ENCODE data around the gene FRMD5. TPM values are rescaled to one million over a fixed set of nuclear protein-coding genes. Genes with fewer than 3 reads are reported as not detected.

FRMD5 gene
- total and polyA plus RNA-seq, 2 donors (not counting 1 experiment from before 2014, with no cell fraction given), result not detected

DNA sequence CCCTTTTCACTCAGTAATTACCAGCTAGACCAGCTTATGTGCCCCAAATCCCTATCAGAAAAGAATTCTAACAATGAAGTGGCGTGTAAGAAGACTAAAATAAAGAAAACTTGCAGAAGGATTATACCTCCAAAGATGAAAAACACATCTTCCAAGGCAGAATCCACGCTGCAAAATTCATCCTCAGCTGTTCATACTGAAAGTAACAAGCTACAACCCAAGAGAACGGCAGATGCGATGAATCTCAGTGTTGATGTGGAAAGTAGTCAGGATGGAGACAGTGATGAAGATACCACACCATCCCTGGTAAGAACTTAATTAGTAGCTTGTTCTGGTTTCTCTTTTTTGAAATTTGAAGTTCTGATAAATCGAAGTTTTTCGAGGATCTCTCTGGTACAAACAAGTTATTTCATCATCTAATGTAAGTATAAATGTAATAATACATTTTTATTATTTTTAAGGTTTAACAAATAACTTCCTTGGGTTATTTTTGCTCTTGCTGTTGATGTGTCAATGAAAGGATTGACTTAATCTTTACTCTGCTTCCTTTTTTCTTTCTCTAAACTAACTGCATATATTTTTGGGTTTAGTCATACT, 366.9 kb downstream of the FRMD5 start:
- peak overlapping the region; percentile 86 for H2AFZ ChIP-seq (ENCODE audit: insufficient read depth, low read depth, low read length, poor library complexity, severe bottlenecking)
- peak overlapping the region; percentile 72 for H3K4me2 ChIP-seq (replicated peaks; ENCODE audit: low read depth, low read length, poor library complexity, severe bottlenecking)
- Mint-ChIP-seq H3K27me3 (no peaks in the 10 kb centered on the region), H3K9me3 (ENCODE audit: insufficient read depth) (no peaks in the 10 kb centered on the region), H3K4me3 (peak overlapping the region; percentile 93), H3K27ac (peak overlapping the region; percentile 27), H3K4me1 (peaks cover 56% of the 10 kb centered on the region)
- TF ChIP-seq, protein P1, sequence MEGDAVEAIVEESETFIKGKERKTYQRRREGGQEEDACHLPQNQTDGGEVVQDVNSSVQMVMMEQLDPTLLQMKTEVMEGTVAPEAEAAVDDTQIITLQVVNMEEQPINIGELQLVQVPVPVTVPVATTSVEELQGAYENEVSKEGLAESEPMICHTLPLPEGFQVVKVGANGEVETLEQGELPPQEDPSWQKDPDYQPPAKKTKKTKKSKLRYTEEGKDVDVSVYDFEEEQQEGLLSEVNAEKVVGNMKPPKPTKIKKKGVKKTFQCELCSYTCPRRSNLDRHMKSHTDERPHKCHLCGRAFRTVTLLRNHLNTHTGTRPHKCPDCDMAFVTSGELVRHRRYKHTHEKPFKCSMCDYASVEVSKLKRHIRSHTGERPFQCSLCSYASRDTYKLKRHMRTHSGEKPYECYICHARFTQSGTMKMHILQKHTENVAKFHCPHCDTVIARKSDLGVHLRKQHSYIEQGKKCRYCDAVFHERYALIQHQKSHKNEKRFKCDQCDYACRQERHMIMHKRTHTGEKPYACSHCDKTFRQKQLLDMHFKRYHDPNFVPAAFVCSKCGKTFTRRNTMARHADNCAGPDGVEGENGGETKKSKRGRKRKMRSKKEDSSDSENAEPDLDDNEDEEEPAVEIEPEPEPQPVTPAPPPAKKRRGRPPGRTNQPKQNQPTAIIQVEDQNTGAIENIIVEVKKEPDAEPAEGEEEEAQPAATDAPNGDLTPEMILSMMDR (IDR thresholded peaks at IDR 0.05), result no peak
- TF ChIP-seq EZH2 (IDR thresholded peaks at IDR 0.05; ENCODE audit: borderline replicate concordance, insufficient read depth, low read depth, low read length, poor library complexity, severe bottlenecking), result no peak
- intact Hi-C loops (cut with micrococcal nuclease), result loop anchor here (5.0 kb wide), 2 partner anchors 599 to 709 kb away; partner anchors contain the start of genes CTDSPL2 and EIF3J
- H3K27ac ChIP-seq (ENCODE audit: low read length in 2 of 2), result peak overlapping the region in 1 of 2 donors; percentile 85
- no peaks in the 10 kb centered on the region for H3K27me3 ChIP-seq (replicated peaks in 1 of 4; ENCODE audit: control extremely low read depth in 1 of 4, control insufficient read depth in 3 of 4, insufficient read depth in 4 of 4, low read length in 3 of 4)
- H4K20me1 ChIP-seq (ENCODE audit: control insufficient read depth, insufficient read depth, low read length, poor library complexity, severe bottlenecking), result no peaks in the 10 kb centered on the region
- peaks cover 43% of the 10 kb centered on the region for H3K79me2 ChIP-seq (ENCODE audit: control insufficient read depth, insufficient read depth, low read length)
- WGBS (ENCODE audit: insufficient coverage), result no CpG with 5 or more reads among the region's 6 CpGs
- DNase-seq (no peak), ATAC-seq (ENCODE audit: low read depth) (no peak)
- POLR2A ChIA-PET, result interaction anchor here (1.7 kb wide), 1 partner anchor 19 kb away, joined by 6 read pairs; no protein-coding TSS in a partner anchor
- CTCF ChIA-PET, result interaction anchor here (1.0 to 1.4 kb wide), 3 partner anchors 9 to 51 kb away, joined by 3 to 6 read pairs (median 4); partner anchors contain the start of gene ELL3
- H3K4me3 ChIP-seq (ENCODE audit: control extremely low read depth in 1 of 5, extremely low read depth in 1 of 5, insufficient read depth in 1 of 5, low read depth in 2 of 5, low read length in 4 of 5), result peak overlapping the region in 1 of 5 experiments; percentile 0
- peak overlapping the region; percentile 63 for H3K9ac ChIP-seq (ENCODE audit: low read length)
- no peaks in the 10 kb centered on the region for H3K36me3 ChIP-seq (replicated peaks in 1 of 2; ENCODE audit: control extremely low read depth in 1 of 2, control insufficient read depth in 1 of 2, extremely low read depth in 1 of 2, insufficient read depth in 2 of 2, low read length in 1 of 2)
- H3K4me1 ChIP-seq (ENCODE audit: control insufficient read depth in 2 of 2, insufficient read depth in 2 of 2, low read length in 2 of 2), result peaks cover 30 to 56% of the 10 kb centered on the region in 2 donors
- peaks cover 0 to 4% (median 0%) of the 10 kb centered on the region in 3 donors for H3K9me3 ChIP-seq (ENCODE audit: control extremely low read depth in 1 of 3, control insufficient read depth in 2 of 3, insufficient read depth in 1 of 3, low read length in 2 of 3)
